Esophagus squamous epithelium (tissue), 4 donors: ENCODE measurements around the gene NFIB.

Source experiments
- POLR2A ChIP-seq, 4 donors: fragments of 450-650 bp; IDR thresholded peaks; one replicate each; pipeline ENCODE4 v1.6.1; 2017; ENCODE audit warnings: antibody characterized with exemption in 4 of 4, mild to moderate bottlenecking in 4 of 4, moderate library complexity in 3 of 4
- TF ChIP-seq, protein P1 (sequence below), 6 experiments: fragments of 450-650 bp in 4 of 6; fragments of 200-600 bp in 2 of 6; sonication (generic) in 2 of 6; IDR thresholded peaks; one replicate each; pipeline ENCODE4 v1.5.1; 2016 to 2019; ENCODE audit warnings: antibody characterized with exemption in 6 of 6, mild to moderate bottlenecking in 4 of 6, moderate library complexity in 4 of 6

DNA sequence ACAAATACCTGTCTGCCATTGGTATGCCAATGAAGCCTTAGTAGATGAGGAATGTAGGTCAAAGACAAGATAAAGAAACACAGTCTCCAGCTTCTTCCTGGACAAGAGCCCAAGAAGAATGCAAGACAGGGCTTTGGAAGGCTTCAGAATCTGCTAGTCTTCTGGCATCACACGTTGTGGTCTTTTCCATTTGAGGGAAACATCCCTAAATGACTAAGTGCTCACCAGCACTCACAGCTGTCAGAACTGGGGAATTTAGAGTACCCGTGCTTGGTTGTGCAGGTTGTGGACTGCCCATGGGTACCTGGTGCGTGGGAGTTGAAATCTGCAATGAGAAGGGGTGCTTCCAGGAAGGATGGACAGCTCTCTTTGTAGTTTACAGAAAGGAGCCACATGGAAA lies 27.1 kb upstream of the NFIB start:
- TF ChIP-seq, protein P1, sequence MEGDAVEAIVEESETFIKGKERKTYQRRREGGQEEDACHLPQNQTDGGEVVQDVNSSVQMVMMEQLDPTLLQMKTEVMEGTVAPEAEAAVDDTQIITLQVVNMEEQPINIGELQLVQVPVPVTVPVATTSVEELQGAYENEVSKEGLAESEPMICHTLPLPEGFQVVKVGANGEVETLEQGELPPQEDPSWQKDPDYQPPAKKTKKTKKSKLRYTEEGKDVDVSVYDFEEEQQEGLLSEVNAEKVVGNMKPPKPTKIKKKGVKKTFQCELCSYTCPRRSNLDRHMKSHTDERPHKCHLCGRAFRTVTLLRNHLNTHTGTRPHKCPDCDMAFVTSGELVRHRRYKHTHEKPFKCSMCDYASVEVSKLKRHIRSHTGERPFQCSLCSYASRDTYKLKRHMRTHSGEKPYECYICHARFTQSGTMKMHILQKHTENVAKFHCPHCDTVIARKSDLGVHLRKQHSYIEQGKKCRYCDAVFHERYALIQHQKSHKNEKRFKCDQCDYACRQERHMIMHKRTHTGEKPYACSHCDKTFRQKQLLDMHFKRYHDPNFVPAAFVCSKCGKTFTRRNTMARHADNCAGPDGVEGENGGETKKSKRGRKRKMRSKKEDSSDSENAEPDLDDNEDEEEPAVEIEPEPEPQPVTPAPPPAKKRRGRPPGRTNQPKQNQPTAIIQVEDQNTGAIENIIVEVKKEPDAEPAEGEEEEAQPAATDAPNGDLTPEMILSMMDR (IDR thresholded peaks at IDR 0.05): no peak
- no peak for TF ChIP-seq POLR2A (IDR thresholded peaks at IDR 0.05)
